ENCODE data around the gene TUBB3.

Gene TUBB3

GRCh38 chr16:89973654-89974335 lies 50.7 kb downstream of the TUBB3 start:
- Histone ChIP-seq H3K27me3 (ENCODE audit: insufficient read depth, low read length) (no peaks in the 10 kb centered on the region), H2AFZ (ENCODE audit: low read depth, low read length) (no peak overlapping the region), H3K36me3 (ENCODE audit: insufficient read depth, low read length) (peaks cover 22% of the 10 kb centered on the region), H3K4me1 (ENCODE audit: insufficient read depth, low read length) (peaks cover 10% of the 10 kb centered on the region), H3K4me3 (ENCODE audit: low read length) (peak overlapping the region; percentile 77), H3K9me3 (ENCODE audit: low read length) (peaks cover 9% of the 10 kb centered on the region)

DNA sequence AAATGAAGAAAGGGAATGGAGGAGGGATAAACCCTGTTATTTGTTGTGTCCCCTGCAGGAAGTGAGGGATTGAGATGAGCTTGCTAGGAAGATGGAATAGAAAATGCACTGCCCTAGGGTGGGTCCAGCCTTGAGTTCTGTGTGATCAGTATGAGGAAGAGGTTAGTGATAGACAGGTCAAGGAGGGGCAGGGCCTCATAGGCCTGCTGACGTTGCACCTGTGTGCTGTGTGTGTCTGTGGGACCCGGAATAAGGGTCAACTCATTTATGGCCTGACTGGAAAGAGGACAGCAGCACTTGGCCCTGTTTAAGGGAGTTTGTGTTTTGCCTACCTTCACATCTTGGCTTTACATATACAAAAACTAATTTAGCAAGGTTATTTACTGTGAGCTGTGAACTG lies 51.7 kb downstream of the TUBB3 start:
- peaks cover 10% of the 10 kb centered on the region for H3K4me1 ChIP-seq (ENCODE audit: insufficient read depth, low read length)
- H3K27me3 ChIP-seq (ENCODE audit: insufficient read depth, low read length), result no peaks in the 10 kb centered on the region
- no peak overlapping the region for H2AFZ ChIP-seq (ENCODE audit: low read depth, low read length)
- H3K36me3 ChIP-seq (ENCODE audit: insufficient read depth, low read length), result peaks cover 30% of the 10 kb centered on the region
- H3K4me3 ChIP-seq (ENCODE audit: low read length), result no peak overlapping the region
- peaks cover 9% of the 10 kb centered on the region for H3K9me3 ChIP-seq (ENCODE audit: low read length)

- H3K4me1 ChIP-seq (ENCODE audit: insufficient read depth, low read length), result no peaks in the 10 kb centered on the region
Measured at GRCh38 chr16:89981414-89981813, 58.3 kb downstream of the TUBB3 start.

DNA sequence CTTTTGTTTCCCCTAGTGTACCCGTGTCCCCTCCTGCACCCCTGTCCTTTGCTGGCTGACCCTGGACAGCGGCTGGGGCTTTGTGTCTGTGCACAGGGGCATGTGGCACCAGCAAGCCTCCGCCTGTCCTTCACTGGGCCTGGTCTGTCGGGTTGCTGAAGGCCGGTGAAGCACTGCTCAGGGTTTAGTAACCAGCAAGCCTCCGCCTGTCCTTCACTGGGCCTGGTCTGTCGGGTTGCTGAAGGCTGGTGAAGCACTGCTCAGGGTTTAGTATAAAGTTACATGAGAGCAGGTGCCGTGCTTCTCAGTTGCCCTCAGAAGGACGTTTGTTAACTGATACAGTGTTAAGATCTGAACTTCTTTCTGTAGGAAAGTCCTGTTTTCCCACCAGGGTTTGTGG lies 59.2 kb downstream of the TUBB3 start:
- Histone ChIP-seq H3K27me3 (ENCODE audit: insufficient read depth, low read length) (no peaks in the 10 kb centered on the region), H3K4me3 (ENCODE audit: low read length) (no peak overlapping the region), H3K9me3 (ENCODE audit: low read length) (no peaks in the 10 kb centered on the region), H3K36me3 (ENCODE audit: insufficient read depth, low read length) (peaks cover 75% of the 10 kb centered on the region), H2AFZ (ENCODE audit: low read depth, low read length) (no peak overlapping the region), H3K4me1 (ENCODE audit: insufficient read depth, low read length) (no peaks in the 10 kb centered on the region)

More at GRCh38 chr16:89981414-89981813, 58.3 kb downstream of the TUBB3 start:
- H3K36me3 ChIP-seq (ENCODE audit: insufficient read depth, low read length), result peaks cover 71% of the 10 kb centered on the region
- no peak overlapping the region for H2AFZ ChIP-seq (ENCODE audit: low read depth, low read length)
- H3K4me3 ChIP-seq (ENCODE audit: low read length), result no peak overlapping the region
- H3K9me3 ChIP-seq (ENCODE audit: low read length), result no peaks in the 10 kb centered on the region
- H3K27me3 ChIP-seq (ENCODE audit: insufficient read depth, low read length), result no peaks in the 10 kb centered on the region

DNA sequence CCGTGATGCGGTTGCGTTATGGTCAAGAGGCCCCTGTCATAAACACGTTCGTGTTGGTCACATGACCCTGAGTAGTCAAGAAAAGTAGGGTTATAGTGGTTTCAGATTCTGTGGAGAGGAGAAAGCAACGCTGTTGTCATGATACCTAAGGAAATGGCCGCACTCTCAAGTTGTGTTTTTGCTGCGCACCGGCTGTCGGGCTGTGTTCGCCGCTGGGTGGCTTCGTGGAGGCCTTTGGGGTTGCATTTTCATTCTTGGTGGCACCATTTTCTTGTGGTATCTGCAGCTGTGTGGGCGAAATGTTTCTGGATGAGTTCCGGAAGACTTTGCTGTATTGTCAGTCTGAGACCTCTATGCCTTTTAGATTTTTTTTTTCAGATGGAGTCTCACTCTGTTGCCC lies 60.4 kb downstream of the TUBB3 start:
- Histone ChIP-seq H3K36me3 (ENCODE audit: insufficient read depth, low read length) (peaks cover 67% of the 10 kb centered on the region), H3K4me3 (ENCODE audit: low read length) (no peak overlapping the region), H3K4me1 (ENCODE audit: insufficient read depth, low read length) (no peaks in the 10 kb centered on the region), H2AFZ (ENCODE audit: low read depth, low read length) (no peak overlapping the region), H3K9me3 (ENCODE audit: low read length) (no peaks in the 10 kb centered on the region), H3K27me3 (ENCODE audit: insufficient read depth, low read length) (no peaks in the 10 kb centered on the region)

DNA sequence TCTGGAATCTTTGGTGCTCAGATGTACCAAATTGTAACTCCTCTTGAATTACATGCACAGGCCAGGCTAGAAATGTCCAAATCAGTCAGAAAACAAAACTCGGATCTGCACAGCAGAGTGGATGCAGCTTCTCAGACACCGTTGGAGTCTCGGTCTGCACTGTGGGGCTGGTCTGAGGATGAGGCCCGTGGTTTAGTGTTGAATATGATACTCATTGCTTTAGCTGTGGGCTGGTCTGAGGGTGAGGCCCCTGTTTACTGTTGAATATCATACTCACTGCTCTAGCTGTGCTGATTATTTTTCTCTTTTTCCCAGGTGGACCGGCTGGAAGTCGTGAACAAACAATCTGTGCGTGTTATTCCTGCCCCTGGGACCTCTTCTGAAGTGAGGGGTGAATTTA lies 61.1 kb downstream of the TUBB3 start:
- H3K36me3 ChIP-seq (ENCODE audit: insufficient read depth, low read length), result peaks cover 69% of the 10 kb centered on the region
- no peak overlapping the region for H3K4me3 ChIP-seq (ENCODE audit: low read length)
- no peaks in the 10 kb centered on the region for H3K9me3 ChIP-seq (ENCODE audit: low read length)
- no peaks in the 10 kb centered on the region for H3K27me3 ChIP-seq (ENCODE audit: insufficient read depth, low read length)
- no peak overlapping the region for H2AFZ ChIP-seq (ENCODE audit: low read depth, low read length)
- no peaks in the 10 kb centered on the region for H3K4me1 ChIP-seq (ENCODE audit: insufficient read depth, low read length)

GRCh38 chr16:89985219-89985618 lies 62.1 kb downstream of the TUBB3 start:
- Histone ChIP-seq H3K9me3 (ENCODE audit: low read length) (no peaks in the 10 kb centered on the region), H3K4me1 (ENCODE audit: insufficient read depth, low read length) (no peaks in the 10 kb centered on the region), H3K27me3 (ENCODE audit: insufficient read depth, low read length) (no peaks in the 10 kb centered on the region), H3K4me3 (ENCODE audit: low read length) (no peak overlapping the region), H3K36me3 (ENCODE audit: insufficient read depth, low read length) (peaks cover 64% of the 10 kb centered on the region), H2AFZ (ENCODE audit: low read depth, low read length) (no peak overlapping the region)
